Left renal cortex interstitium (tissue), 4 donors: Measurements from ENCODE around the gene SPNS2. TPM values are rescaled to one million over a fixed set of nuclear protein-coding genes. Genes with fewer than 3 reads are reported as not detected.

Experiments
- DNase-seq, 4 donors: peaks; one replicate each; pipeline ENCODE4 v3.0.0-alpha.2; 2013; ENCODE audit warnings: low read depth in 4 of 4, low spot score in 2 of 4, missing footprints in 1 of 4
- polyA plus RNA-seq, 4 donors: library from polyadenylated mRNA; unstranded; fragments of 120-200 nt; gene quantifications; one replicate each; pipeline ENCODE4 v1.2.1, GENCODE V29; 2013; ENCODE audit not compliant: insufficient read length in 4 of 4

The SPNS2 gene
- polyA plus RNA-seq, 4 donors: 37.3 to 58.2 (median 44.6) TPM

GRCh38 chr17:4584101-4584916 lies 85.6 kb downstream of the SPNS2 start, which contains the start of gene SMTNL2:
TSS of gene SMTNL2 (plus strand) at chr17:4584529. CDS start at chr17:4584606, 77 bp downstream.
- DNase-seq: no peak

DNA sequence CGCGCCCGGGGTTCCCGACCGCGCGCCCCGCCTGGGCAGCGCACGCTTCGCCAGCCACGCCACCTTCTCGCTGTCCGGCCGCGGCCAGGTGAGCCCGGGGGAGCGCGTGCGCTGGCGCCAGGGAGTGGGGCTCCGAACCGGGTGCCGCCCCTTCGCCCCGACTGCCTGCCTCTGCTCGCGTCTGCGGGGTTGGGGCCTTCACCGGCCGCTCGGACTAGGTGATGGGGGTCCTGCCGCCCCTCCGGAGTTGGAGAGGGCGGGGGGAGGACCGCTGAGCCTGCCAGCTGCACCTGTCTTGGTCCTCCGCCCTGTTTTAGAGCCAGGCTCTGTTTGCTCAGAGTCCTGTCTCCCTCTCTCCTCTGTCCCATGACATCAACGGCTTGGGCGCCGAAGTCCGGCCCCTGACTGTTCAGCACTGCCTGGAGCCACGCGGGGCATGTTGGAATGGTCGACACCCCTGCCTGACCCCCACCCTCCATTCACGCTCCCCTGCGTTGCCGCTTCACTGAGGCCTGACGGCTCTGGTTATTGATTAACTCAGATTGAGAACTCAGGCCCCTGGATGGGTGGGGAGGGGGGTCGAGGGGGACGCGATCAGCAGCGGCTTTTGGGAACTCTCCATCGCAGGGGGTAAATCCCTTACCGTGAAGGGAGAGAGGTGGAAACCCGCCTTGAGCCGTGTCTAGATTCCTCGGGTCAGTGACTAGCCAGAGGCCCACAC lies 86.4 kb downstream of the SPNS2 start:
- DNase-seq: peak in 1 of 4 donors; percentile 72

- DNase-seq: no peak
These were observed 86.9 kb downstream of the SPNS2 start for GRCh38 chr17:4585638-4585994.

GRCh38 chr17:4586043-4586442 lies 87.4 kb downstream of the SPNS2 start:
- no peak for DNase-seq

- DNase-seq: no peak
These were observed 88.5 kb downstream of the SPNS2 start for GRCh38 chr17:4587195-4587594.

- no peak for DNase-seq
These were observed 89.1 kb downstream of the SPNS2 start for GRCh38 chr17:4587803-4588202.

GRCh38 chr17:4588391-4588790 lies 89.7 kb downstream of the SPNS2 start:
- DNase-seq: no peak

Other genes starting within 250 kb of the SPNS2 start
- 10 to 100 TPM; 40.3 to 55.4 (median 49.3) TPM for gene ANKFY1, start 234.9 kb upstream of the SPNS2 start, polyA plus RNA-seq
- gene UBE2G1, start 132.2 kb upstream of the SPNS2 start, polyA plus RNA-seq: 10 to 100 TPM; 55.5 to 60.4 (median 57.4) TPM
- 1 to 10 TPM; 1.6 to 5.7 (median 3.7) TPM for gene SPNS3, start 64.9 kb upstream of the SPNS2 start, polyA plus RNA-seq
- gene MYBBP1A, start 56.5 kb downstream of the SPNS2 start, polyA plus RNA-seq: 10 to 100 TPM; 30.5 to 52.9 (median 40.6) TPM
- 10 to 100 TPM in 1 of 4 donors, 1 to 10 TPM in 3; 7.7 to 10.5 (median 8.3) TPM for gene GGT6, start 61.7 kb downstream of the SPNS2 start, polyA plus RNA-seq
- 10 to 100 TPM; 52.9 to 70.0 (median 60.0) TPM for gene SMTNL2, start 85.6 kb downstream of the SPNS2 start, polyA plus RNA-seq
- gene ALOX15, start 142.8 kb downstream of the SPNS2 start, polyA plus RNA-seq: under 1 TPM; 0.25 to 0.56 (median 0.45) TPM
- gene PELP1, start 205.3 kb downstream of the SPNS2 start, polyA plus RNA-seq: 10 to 100 TPM; 36.9 to 62.4 (median 49.9) TPM
- gene ARRB2, start 211.8 kb downstream of the SPNS2 start, polyA plus RNA-seq: 10 to 100 TPM; 25.4 to 41.7 (median 37.0) TPM
- gene MED11, start 232.5 kb downstream of the SPNS2 start, polyA plus RNA-seq: 10 to 100 TPM; 26.8 to 30.4 (median 28.4) TPM
- under 1 TPM; 0.32 to 0.95 (median 0.54) TPM for gene ZMYND15, start 241.0 kb downstream of the SPNS2 start, polyA plus RNA-seq
- 10 to 100 TPM; 11.3 to 14.1 (median 12.2) TPM for gene CXCL16, start 241.0 kb downstream of the SPNS2 start, polyA plus RNA-seq